GM12874 (cell line): ENCODE results near the gene AATF.

Experiments used
- CTCF ChIP-seq: IDR thresholded peaks from 2 replicates; pipeline ENCODE4 v1.5.1; 2011; ENCODE audit warnings: low read depth, mild to moderate bottlenecking, control low read depth, low read length, moderate library complexity; ENCODE audit not compliant: insufficient read depth

AATF gene

DNA sequence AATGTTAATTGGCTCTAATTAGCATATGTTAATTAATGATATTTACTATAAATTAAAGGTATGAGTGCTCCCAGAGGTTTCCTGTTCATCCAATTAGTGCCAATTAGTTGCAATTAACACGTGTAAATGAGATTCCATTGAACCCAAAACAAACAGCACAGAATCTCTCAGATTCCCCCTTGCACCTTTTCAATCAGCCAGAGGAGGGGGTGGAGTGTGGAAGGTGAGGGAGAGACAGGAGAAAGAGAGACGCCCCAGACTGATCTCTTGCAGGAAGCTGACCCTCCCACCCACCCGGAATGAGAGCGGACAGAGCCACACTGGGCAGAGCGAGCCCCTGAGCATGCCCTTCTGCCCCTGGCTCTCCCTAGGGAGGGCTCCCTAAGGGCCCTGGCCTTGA lies 35.6 kb upstream of the AATF start:
- no peak for TF ChIP-seq CTCF

- TF ChIP-seq CTCF = no peak
Measured at GRCh38 chr17:36918211-36918691, 30.5 kb upstream of the AATF start.

DNA sequence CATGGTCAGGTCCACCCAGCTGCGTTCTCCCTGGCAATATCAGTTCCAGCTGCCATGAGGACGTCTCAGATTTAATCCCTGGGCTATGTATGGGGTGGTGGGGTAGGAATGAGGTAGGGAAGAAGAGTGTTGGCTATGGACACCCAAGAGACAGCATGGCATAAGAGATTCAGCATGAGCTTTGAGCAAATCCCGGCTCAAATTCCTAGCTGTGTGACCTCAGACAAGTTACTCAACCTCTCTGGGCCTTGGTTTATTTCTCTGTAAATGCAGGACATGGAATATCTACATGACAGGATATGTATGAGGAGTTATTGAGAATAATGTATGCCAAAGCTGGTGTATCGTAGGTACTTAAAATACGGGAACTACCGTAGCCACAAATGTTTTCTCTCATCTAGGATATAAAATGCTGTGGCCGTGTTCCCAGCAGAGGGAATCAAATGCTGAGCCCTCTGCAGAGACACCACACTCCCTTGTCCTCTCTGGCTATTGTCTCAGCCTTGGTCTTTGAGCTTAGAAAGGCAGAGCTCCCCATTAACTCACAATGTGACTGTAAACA lies 29.3 kb upstream of the AATF start:
- no peak for TF ChIP-seq CTCF

- no peak for TF ChIP-seq CTCF
Measured at GRCh38 chr17:36920032-36921005, 28.4 kb upstream of the AATF start.

- no peak for TF ChIP-seq CTCF
Measured at GRCh38 chr17:36921095-36921851, 27.5 kb upstream of the AATF start.

DNA sequence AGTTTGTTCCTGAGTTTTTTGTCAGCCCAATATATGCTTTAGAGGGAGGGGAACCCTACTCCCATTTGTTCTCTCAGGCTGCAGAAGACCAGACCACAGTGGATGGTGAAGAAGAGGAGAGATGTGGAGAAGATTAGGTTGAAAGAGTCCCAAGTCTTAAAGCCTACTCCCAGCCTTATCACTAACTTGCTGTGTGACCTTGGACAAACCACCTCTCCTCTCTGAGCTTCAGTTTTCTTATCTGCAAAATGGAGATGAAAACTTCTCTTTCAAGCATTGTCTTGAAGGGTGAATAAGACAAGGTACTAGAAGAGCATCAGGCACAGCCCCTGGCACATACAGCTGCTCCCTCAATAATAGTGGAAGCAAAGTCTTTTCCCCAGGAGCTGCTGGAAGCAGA lies 26.6 kb upstream of the AATF start:
- TF ChIP-seq CTCF = no peak

DNA sequence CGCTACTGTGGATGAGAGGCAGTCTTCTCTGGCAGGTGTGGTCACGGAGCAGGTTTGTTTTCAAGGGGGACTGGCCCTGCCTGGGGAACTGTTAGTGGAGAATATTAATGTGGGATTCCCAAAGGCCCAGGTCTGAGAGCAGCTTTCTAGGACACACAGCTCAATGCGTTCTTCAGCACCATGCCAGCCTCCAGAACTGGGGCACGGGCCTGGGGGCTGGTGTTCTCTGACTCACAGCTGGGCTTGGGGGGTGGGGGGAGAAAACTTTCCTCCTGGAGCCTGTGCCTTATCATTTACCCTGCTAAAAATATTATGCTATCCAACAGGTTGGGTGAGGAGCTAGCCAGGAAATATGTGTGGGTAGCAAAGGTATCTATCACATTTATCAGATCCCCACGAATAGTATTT lies 24.9 kb upstream of the AATF start:
- no peak for TF ChIP-seq CTCF
